Uterus (tissue), 4 donors: Measurements from ENCODE around the gene ZNF212. TPM values are rescaled to one million over a fixed set of nuclear protein-coding genes. Genes with fewer than 3 reads are reported as not detected.

Source experiments
- DNase-seq, 2 donors: peaks; one replicate each; pipeline ENCODE4 v3.0.0-alpha.2; 2019 to 2020
- H3K27ac ChIP-seq, 2 donors: fragments of 200-600 bp; sonication (generic); 1 replicate in 1 of 2; 2 replicates in 1 of 2; pipeline ENCODE4 v1.5.1; 2016 to 2018
- H3K27me3 ChIP-seq, 2 donors: fragments of 200-600 bp; sonication (generic); one replicate each; pipeline ENCODE4 v1.5.1; 2018 to 2019; ENCODE audit warnings: control low read depth in 1 of 2
- H3K36me3 ChIP-seq, 2 donors: fragments of 200-600 bp; sonication (generic); one replicate each; pipeline ENCODE4 v1.5.1; 2019; ENCODE audit warnings: control low read depth in 1 of 2
- H3K4me1 ChIP-seq, 2 donors: fragments of 200-600 bp; sonication (generic); one replicate each; pipeline ENCODE4 v1.5.1; 2018 to 2019; ENCODE audit warnings: control low read depth in 1 of 2
- H3K4me3 ChIP-seq, 2 donors: fragments of 200-600 bp; sonication (generic); 1 replicate in 1 of 2; 2 replicates in 1 of 2; pipeline ENCODE4 v1.5.1; 2018 to 2019; ENCODE audit warnings: mild to moderate bottlenecking in 1 of 2
- H3K9me3 ChIP-seq, 2 donors: fragments of 200-600 bp; sonication (generic); one replicate each; pipeline ENCODE4 v1.5.1; 2019; ENCODE audit warnings: control low read depth in 1 of 2
- CTCF ChIP-seq, 4 experiments: fragments of 200-600 bp in 2 of 4; fragments of 450-650 bp in 2 of 4; sonication (generic) in 2 of 4; IDR thresholded peaks; one replicate each; pipeline ENCODE4 v1.5.1; 2016 to 2019; ENCODE audit warnings: antibody characterized with exemption in 4 of 4, mild to moderate bottlenecking in 2 of 4, moderate library complexity in 1 of 4
- POLR2A ChIP-seq, 2 donors: fragments of 450-650 bp; IDR thresholded peaks; one replicate each; pipeline ENCODE4 v1.6.1; 2016; ENCODE audit warnings: antibody characterized with exemption in 2 of 2, mild to moderate bottlenecking in 1 of 2, moderate library complexity in 1 of 2
- intact Hi-C: fragments of 100-400 bp; cut with DNase I; formaldehyde crosslinking; loops from one replicate; pipeline ENCODE4 v1.15.1; 2023; ENCODE audit warnings: low total_unique reads
- total RNA-seq, 4 donors: library from RNA; depleted of rRNA in 3 of 4; stranded (reverse); fragments of >200 nt in 3 of 4; gene quantifications; one replicate each; pipeline versions ENCODE4 v1.1.0 to v1.2.4, GENCODE V29; 2014 to 2023
- donor health status: DM: yes; HTN: yes; CAD: no.

Gene ZNF212
- total RNA-seq, 4 donors from 2014 or later = 2.9 to 14.1 (median 7.7) TPM

DNA sequence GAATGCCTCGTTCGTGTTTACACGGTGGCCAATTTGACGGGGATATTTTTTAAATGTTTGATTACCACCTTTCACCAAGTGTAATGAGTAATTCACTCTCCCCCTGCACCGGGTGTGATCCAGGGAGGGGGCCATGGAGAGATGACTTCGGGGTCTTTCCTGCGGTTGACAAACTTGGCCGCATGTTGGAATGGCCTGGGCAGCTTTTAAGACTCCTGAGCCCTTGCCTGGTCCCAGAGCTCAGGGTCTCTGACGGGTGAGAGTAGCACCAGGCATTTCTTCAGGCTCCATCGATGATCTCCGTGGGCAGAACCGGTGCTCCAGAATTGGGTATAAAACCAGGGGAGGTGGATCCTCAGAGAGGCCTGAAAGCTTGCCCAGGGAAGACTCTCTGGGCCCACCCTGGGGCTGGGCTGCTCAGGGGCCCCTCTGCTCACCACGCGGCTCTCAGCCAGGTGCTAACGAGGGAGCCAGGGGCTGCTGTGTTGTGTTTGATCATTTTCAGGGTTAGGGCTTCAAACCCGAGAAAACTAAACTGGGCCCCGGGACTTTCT lies 43.2 kb upstream of the ZNF212 start:
- peak overlapping the region; percentile 82 to 86 for H3K4me3 ChIP-seq
- no peaks in the 10 kb centered on the region for H3K27me3 ChIP-seq
- H3K27ac ChIP-seq = peak overlapping the region; percentile 91 to 93
- H3K4me1 ChIP-seq = peaks cover 0 to 11% of the 10 kb centered on the region in 2 donors
- intact Hi-C loops = no loop called here
- no peaks in the 10 kb centered on the region for H3K36me3 ChIP-seq
- TF ChIP-seq POLR2A (IDR thresholded peaks at IDR 0.05) (no peak), CTCF (IDR thresholded peaks at IDR 0.05) (no peak)
- DNase-seq = no peak
- no peaks in the 10 kb centered on the region for H3K9me3 ChIP-seq

DNA sequence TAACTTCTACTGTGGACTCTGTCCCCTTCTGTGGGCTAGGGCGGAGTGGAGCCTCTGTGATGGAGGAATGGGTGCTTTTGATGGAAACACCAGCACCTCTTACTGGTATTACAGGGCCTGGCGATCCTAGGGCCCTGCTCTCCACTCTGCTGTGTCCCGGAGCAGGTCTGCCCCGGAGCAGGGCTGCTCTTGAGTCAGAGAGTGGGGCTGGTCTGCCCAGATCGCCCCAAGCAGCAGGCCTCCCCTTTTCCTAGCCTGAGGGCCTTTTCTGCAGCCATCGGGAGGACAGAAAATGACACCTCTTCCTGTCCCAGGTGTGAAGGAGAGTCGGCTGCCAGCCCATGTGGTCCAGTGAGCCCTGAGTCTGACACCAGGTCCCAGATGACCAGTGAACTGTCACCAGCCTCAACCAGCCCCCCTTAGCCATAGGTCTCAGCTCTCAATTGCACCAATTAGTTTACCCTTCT lies 42.7 kb upstream of the ZNF212 start:
- no peak for DNase-seq
- peak overlapping the region; percentile 82 to 86 for H3K4me3 ChIP-seq
- intact Hi-C loops = no loop called here
- no peaks in the 10 kb centered on the region for H3K36me3 ChIP-seq
- TF ChIP-seq POLR2A (IDR thresholded peaks at IDR 0.05) = no peak
- no peak for TF ChIP-seq CTCF (IDR thresholded peaks at IDR 0.05)
- peak overlapping the region; percentile 91 to 93 for H3K27ac ChIP-seq
- H3K27me3 ChIP-seq = no peaks in the 10 kb centered on the region
- peaks cover 0 to 11% of the 10 kb centered on the region in 2 donors for H3K4me1 ChIP-seq
- H3K9me3 ChIP-seq = no peaks in the 10 kb centered on the region

DNA sequence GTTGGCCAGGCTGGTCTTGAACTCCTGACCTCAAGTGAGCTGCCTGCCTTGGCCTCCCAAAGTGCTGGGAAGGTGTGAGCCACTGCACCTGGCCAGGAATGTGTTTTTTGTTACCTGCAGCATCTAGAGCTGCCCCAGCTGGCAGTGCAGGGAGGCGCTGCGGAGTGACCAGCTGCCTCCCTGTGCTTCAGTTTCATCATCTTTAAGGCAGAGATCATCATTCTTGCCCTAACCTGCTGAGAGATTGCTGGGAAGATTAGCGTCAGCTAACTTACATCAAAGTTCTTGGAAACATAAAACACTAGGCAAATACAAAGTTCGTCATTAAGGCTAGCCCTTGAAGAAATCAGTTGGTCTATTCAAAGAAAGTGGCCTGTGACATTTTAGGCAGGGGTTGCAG lies 41.8 kb upstream of the ZNF212 start:
- H3K27ac ChIP-seq = no peak overlapping the region
- TF ChIP-seq POLR2A (IDR thresholded peaks at IDR 0.05) (no peak), CTCF (IDR thresholded peaks at IDR 0.05) (no peak)
- DNase-seq = no peak
- H3K4me1 ChIP-seq = peaks cover 0 to 11% of the 10 kb centered on the region in 2 donors
- H3K4me3 ChIP-seq = no peak overlapping the region
- H3K27me3 ChIP-seq = no peaks in the 10 kb centered on the region
- H3K36me3 ChIP-seq = no peaks in the 10 kb centered on the region
- H3K9me3 ChIP-seq = no peaks in the 10 kb centered on the region
- intact Hi-C loops = no loop called here

DNA sequence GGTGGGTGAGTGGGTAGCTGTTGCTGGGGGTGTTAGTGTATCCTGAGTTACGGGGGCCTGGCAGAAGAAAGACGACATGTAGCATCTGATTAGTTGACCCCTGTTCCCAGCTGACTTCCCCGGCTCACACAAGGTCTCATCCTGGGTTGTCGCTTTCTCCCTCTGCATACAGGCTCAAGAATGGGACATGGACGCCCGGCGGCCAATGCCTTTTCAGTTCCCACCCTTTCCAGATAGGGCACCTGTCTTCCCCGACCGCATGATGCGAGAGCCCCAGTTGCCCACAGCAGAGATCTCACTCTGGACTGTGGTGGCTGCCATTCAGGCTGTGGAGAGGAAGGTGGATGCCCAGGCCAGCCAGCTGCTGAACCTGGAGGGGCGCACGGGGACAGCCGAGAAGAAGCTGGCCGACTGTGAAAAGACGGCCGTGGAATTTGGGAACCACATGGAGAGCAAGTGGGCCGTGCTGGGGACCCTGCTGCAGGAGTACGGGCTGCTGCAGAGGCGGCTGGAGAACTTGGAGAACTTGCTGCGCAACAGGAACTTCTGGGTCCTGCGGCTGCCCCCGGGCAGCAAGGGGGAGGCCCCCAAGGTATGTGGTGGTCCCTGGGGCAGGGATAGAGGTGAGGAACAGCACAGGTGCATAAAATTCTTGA lies 41.2 kb upstream of the ZNF212 start:
- Histone ChIP-seq H3K27ac (no peak overlapping the region), H3K4me1 (peaks cover 0 to 11% of the 10 kb centered on the region in 2 donors), H3K9me3 (no peaks in the 10 kb centered on the region), H3K36me3 (no peaks in the 10 kb centered on the region), H3K27me3 (no peaks in the 10 kb centered on the region), H3K4me3 (no peak overlapping the region)
- intact Hi-C loops = no loop called here
- TF ChIP-seq CTCF (IDR thresholded peaks at IDR 0.05) = no peak
- no peak for TF ChIP-seq POLR2A (IDR thresholded peaks at IDR 0.05)
- no peak for DNase-seq

- intact Hi-C loops = no loop called here
- TF ChIP-seq POLR2A (IDR thresholded peaks at IDR 0.05) (no peak), CTCF (IDR thresholded peaks at IDR 0.05) (no peak)
- H3K27ac ChIP-seq = no peak overlapping the region
- no peaks in the 10 kb centered on the region for H3K36me3 ChIP-seq
- peaks cover 0 to 11% of the 10 kb centered on the region in 2 donors for H3K4me1 ChIP-seq
- H3K27me3 ChIP-seq = no peaks in the 10 kb centered on the region
- H3K9me3 ChIP-seq = no peaks in the 10 kb centered on the region
- no peak for DNase-seq
- no peak overlapping the region for H3K4me3 ChIP-seq
Observed at GRCh38 chr7:149199234-149199995, 40.0 kb upstream of the ZNF212 start.
